HS-27A (cell line): ENCODE data around the gene PSG2.
"Not testable (repeated sequence)": the region's sequence is repeated elsewhere in the genome, so short reads cannot be mapped to it uniquely, and the experiment has no call there.

ENCODE experiments used
- DNase-seq: peaks from one replicate; pipeline ENCODE4 v3.0.0-alpha.2; 2012; ENCODE audit warnings: low read depth, missing footprints

The PSG2 gene

GRCh38 chr19:43082601-43083000 is at the start of gene PSG2:
TSS of gene PSG2 (minus strand) at chr19:43082701. CDS start at chr19:43082569, 132 bp downstream.
- DNase-seq: not testable (repeated sequence)

- not testable (repeated sequence) for DNase-seq
Measured at GRCh38 chr19:43131281-43131842, 48.9 kb upstream of the PSG2 start.

GRCh38 chr19:43129197-43129596 is 46.7 kb upstream of the PSG2 start:
- not testable (repeated sequence) for DNase-seq

GRCh38 chr19:43127336-43127735 is 44.8 kb upstream of the PSG2 start:
- peak; percentile 97 for DNase-seq

- no peak for DNase-seq
Measured at GRCh38 chr19:43126720-43127119, 44.2 kb upstream of the PSG2 start.

- no peak for DNase-seq
Measured at GRCh38 chr19:43124360-43124759, 41.9 kb upstream of the PSG2 start.

GRCh38 chr19:43120433-43121026 is 38.0 kb upstream of the PSG2 start:
- DNase-seq: peak; percentile 96

GRCh38 chr19:43119526-43119925 is 37.0 kb upstream of the PSG2 start:
- DNase-seq: not testable (repeated sequence)

GRCh38 chr19:43116421-43116820 is 33.9 kb upstream of the PSG2 start:
- DNase-seq: not testable (repeated sequence)

- not testable (repeated sequence) for DNase-seq
Measured at GRCh38 chr19:43115548-43115947, 33.0 kb upstream of the PSG2 start.

- DNase-seq: not testable (repeated sequence)
Measured at GRCh38 chr19:43115064-43115463, 32.6 kb upstream of the PSG2 start.

GRCh38 chr19:43114626-43115025 is 32.1 kb upstream of the PSG2 start:
- DNase-seq: not testable (repeated sequence)

GRCh38 chr19:43107401-43107800 is 24.9 kb upstream of the PSG2 start:
- not testable (repeated sequence) for DNase-seq

GRCh38 chr19:43105496-43105895 is 23.0 kb upstream of the PSG2 start:
- DNase-seq: no peak

GRCh38 chr19:43104215-43104850 is 21.8 kb upstream of the PSG2 start:
- DNase-seq: peak; percentile 85

GRCh38 chr19:43101950-43102349 is 19.4 kb upstream of the PSG2 start:
- DNase-seq: no peak

GRCh38 chr19:43098416-43098815 is 15.9 kb upstream of the PSG2 start:
- not testable (repeated sequence) for DNase-seq

- DNase-seq: not testable (repeated sequence)
Measured at GRCh38 chr19:43087702-43088340, 5.3 kb upstream of the PSG2 start.

- not testable (repeated sequence) for DNase-seq
Measured at GRCh38 chr19:43085796-43086530, 3.5 kb upstream of the PSG2 start.

GRCh38 chr19:43084196-43084832 is 1.8 kb upstream of the PSG2 start:
- not testable (repeated sequence) for DNase-seq

GRCh38 chr19:43083721-43084120 is 1.2 kb upstream of the PSG2 start:
- not testable (repeated sequence) for DNase-seq

GRCh38 chr19:43078311-43078710 is 4.2 kb downstream of the PSG2 start:
- peak; percentile 90 for DNase-seq
